HL-60/S4 treated with phorbol 12-myristate 13-acetate at 8.2 ng/mL for 4 days and 3 days (cell line): ENCODE data around the gene VGLL4.

Experiments used
- in situ Hi-C: fragments of 300-500 bp; cut with MboI; formaldehyde crosslinking; loops from 2 replicates; pipeline ENCODE4 v1.15.0; 2022; ENCODE audit warnings: low sequenced_read_pairs

Gene VGLL4

DNA sequence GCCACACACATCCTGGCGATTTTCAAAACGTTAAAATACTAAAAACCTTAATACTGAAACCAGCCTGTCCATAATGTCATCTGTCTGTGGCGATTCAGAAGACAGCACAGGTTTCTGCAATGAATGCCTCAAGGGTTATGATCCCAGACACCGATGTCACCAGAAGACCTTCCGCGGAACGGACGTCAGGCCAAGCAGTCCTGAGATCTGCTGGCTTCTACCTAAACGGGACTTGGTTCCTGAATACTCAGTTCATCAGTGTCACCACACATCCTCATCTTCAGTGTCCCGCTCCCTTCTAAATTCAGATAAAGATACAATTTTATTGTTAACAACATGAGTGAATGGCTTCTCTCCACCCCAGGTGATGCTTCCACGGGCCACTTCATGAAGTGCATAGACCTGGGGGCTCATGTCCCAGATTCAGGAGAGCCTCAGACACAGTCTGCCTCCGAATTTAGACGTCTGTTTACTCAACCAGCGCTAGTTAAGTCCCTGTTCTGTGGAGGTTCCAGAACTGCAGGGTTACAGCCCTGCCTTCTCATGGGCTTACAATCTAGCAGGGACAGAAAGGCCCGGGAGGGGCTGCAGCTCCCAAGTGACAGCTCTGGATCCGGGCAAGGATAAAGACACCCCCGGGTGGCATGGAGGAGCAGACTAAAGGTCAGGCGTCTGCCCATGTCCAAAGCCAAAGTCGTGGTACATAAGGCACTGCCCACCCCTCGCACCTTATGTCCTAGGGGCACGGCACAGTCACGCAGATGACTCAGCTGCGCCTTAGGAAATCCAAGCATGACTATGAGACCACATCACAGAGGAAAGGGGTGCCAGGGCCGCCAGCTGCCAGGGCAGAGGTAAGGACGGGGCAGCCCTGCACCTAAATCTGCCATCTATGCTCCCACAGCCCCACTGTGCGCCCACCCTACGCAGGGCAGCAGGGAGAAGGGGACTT, 75.9 kb downstream of the VGLL4 start:
- in situ Hi-C loops = no loop called here

DNA sequence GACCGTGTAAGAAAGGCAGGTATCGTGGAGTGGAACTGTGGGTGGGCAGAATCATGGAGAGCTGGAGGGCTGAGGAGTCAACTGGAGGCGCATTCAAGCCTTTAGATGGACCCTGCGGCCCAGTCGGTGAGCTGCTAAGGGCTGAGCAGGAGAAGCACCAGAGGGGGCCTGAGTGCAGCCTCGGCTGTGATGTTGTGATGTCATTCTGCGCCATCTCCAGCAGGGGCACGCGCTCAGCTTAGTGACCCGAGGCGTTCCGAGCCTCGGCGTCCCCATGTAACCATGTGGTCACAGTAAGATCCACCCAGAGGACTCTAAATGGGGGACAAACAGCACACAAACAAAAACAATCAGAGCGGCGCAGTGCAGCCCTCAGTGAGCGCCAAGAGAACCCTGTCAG, 76.8 kb downstream of the VGLL4 start:
- in situ Hi-C loops = no loop called here

DNA sequence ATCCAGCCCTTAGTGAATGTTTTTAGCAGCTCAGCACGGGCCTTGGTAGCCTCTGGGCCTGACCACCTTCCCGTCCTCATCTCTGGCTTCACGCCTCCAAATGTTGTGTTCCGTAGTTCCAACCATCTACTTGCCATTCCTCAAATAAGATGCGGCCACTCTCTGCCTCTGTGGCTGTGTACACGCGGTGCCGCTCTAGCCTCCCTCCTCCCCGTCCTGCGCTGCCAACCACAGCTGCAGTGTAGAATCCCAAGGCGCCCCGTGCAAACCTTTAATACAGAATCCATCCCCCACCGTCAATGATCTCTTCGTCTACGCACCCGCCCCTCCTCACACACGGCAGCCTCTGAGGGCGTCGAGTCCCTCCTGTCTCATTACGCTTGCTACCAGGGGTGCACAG, 77.2 kb downstream of the VGLL4 start:
- in situ Hi-C loops = no loop called here

DNA sequence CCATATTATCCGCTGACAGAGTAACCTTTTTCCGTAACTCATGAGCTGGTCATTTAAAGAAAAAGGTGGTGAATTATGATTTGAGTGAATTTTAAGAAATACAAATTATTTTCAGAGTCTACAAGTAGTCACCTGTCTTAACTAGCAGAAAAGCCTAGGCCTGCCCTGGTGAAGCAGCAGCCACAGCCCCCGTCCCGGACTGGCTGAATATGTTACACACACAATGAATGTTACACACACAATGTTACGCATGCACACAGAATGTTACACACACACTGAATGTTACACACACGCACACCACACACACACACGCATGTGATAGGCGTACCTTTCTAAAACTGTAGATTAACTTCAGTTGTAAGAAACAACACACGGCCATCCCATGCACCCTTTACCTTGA, 77.8 kb downstream of the VGLL4 start:
- in situ Hi-C loops = no loop called here

DNA sequence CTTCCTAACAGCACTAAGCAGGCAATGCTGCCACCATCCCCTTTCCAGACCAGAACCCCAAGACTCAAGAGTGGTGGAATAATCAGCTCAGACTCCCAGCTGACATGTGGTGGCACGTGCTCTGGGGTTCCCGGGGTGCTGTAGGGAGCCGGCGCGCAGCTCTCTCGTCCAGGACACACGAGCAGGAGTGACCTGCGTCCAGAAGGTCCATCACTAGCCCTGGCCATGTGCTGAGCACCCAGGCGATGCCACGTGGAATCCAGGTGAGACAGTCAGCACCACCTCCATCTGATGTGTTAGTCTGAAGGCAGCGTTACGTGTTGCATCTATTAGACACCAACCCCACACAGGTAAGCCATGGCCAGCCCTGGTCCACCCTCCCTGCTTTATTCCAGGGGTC, 78.2 kb downstream of the VGLL4 start:
- in situ Hi-C loops = no loop called here

DNA sequence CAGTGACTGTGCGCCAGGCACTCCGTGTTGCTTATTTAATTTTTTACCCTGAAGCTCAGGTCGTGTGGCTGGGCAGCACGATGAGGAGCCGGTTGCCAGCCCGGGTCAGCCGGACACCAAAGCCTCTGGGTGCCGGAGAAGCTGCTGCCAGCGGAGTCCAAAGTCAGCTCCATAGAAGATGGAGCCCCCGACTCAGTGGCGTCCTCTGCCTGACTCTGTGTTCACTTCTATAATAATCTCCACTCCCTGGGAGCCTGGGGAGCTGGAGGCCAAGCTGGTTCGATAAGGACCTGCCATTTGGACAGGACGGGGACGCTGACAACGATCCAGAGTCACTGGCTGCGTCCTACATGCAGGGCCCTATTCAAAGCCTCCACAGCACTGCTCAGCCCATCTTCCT, 78.6 kb downstream of the VGLL4 start:
- in situ Hi-C loops = no loop called here

DNA sequence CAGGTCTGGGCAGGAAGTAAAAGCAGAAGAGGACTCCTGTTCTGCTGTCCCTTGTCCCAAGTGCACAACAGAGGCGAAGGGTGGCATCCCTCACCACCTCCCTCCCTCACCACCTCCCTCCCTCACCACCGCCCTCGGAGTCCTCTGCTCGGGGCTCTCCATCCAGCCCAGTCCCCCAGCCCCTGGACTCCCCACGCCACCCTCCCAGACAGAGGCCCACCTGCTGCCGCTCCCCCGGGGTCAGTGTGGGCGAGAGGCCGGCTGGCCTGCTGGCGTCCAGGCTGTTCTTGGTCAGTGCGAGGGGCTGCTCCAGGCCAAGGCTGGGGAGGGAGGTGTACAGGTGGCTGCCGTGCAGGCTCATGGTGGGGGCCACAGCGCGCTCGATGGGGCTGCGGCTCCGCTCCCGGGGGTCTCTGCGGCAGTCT, 79.1 kb downstream of the VGLL4 start:
- in situ Hi-C loops = no loop called here

DNA sequence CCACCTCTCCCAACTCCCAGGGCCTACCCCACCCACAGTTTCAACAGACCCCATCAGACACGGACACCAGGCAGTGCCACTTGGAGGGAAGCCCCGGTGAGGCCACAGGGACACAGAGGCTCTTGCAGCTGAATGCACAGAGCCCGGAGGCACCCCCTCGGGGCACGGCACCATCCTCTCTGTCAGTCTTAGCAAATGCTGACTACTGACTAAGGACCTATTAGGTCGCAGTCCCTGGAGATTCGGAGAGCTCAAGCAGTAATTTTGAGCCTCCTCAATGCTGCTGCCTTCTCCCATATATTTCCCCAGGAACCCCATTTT, 79.9 kb downstream of the VGLL4 start:
- in situ Hi-C loops = no loop called here

DNA sequence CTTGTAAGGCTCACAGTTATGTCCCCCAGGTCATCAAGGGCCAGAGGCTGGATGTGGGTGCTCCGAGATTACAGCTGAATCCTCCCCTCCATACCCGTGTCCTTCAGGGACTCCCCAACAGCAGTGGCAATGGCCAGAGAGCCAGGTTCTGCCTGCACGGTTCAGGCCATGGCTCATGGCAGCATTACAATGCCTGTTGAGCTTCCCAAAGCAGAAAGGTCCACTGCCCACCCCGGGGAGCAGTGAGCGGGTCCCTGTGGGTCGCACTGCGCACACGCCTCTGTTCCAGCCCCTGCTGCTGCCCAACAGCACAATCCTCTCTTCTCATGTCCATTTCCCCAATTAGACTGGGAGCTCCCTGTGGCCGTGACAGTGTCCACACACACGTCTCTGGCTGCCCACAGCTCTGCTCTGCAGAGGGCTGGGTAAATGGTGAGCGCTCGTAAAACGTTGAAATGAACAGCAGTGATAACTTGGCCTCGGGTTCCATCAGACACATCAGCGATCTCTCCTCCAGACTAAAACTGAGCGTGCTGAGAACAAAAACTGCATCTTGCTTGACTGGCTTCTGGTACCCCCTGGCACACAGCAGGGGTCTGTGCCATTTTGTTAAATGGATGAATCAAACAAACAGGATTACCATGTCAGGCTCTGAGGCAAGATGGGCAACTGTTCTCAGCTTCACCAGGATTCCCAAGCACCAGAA, 80.4 kb downstream of the VGLL4 start:
- in situ Hi-C loops = no loop called here

DNA sequence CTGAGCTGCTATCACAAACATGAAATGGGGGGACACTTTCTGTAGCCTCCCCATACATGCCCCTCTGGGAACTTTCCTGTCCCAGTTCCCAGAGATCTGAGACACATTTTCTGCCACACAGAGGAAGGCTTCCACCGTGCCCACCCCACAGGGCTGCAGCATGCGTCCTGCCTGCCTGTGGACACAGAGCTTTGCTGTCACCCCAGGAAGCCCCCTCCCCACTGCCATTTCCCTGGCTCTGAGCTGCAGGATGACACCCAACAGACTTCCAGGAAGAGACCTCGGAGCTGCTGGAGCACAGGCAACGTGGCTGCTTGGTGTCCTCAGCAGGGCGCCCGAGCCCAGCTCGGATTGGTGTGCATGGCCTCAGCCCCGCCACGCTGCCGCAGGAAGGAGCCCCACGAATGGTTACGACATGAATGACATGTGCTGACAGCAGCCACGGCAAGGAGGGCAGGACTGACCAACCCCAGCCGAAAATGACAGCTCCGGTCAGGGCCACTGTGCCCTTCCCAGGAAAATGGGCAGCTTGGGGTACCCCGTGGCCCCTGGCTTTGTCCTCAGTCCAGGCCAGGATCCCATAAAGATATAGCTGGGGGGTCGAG, 81.3 kb downstream of the VGLL4 start:
- in situ Hi-C loops = no loop called here

DNA sequence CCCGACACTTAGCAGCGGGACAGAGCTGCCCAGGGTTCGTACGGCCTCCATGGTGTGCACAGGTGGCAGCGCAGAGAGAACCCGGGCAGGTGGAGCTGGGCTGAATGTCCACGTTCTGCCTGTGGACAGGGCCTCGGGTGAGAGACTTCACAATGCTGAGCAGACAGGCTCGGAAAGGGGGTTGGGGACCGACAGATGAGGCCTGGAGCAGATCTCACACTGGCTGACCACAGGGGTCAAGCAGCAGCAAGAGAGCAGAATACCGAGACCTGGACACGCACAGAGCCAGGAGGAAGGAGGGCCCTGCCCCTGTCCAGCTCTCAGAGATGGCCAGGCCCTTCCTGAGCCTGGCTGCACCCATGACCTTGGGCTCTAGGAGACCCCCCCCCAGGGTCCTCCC, 83.0 kb downstream of the VGLL4 start:
- in situ Hi-C loops = no loop called here

DNA sequence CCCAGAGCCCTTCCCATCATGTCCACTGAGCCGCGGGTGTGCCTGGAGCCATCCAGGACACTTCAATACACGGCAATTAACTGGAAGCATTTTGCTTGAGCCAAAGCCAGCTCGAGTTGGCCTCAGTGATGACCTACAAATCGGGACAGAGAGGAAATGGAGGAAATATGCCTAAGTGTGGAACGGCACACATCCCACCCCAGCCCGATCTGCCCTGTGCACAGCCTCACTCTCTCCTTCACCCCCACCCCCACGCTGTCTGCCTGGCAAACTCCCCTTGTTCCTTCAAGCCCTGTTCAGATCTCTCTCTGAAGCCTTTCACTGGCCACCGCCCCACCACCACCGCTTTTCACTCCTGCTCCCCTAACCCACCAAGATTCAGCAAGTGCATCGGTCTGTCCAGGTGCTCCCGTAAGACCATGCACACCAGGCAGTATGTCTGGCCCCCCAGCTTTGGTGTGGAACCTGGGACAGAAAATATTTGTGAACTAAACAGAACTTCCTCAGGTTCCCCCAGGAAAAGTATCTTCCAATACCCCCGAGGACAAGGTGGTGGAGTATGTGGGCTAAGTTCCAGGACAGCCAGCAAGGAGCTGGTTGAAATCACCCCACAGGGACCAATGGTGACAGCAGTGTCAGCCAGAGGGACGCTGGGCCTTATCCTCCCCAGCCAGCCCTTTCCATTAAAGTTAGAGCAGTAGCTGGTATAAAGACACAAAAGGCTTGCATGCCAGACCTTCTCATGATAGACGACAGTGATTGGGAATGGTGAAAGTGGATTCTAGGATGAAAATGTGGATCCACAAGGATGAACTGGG, 83.7 kb downstream of the VGLL4 start:
- in situ Hi-C loops = no loop called here

DNA sequence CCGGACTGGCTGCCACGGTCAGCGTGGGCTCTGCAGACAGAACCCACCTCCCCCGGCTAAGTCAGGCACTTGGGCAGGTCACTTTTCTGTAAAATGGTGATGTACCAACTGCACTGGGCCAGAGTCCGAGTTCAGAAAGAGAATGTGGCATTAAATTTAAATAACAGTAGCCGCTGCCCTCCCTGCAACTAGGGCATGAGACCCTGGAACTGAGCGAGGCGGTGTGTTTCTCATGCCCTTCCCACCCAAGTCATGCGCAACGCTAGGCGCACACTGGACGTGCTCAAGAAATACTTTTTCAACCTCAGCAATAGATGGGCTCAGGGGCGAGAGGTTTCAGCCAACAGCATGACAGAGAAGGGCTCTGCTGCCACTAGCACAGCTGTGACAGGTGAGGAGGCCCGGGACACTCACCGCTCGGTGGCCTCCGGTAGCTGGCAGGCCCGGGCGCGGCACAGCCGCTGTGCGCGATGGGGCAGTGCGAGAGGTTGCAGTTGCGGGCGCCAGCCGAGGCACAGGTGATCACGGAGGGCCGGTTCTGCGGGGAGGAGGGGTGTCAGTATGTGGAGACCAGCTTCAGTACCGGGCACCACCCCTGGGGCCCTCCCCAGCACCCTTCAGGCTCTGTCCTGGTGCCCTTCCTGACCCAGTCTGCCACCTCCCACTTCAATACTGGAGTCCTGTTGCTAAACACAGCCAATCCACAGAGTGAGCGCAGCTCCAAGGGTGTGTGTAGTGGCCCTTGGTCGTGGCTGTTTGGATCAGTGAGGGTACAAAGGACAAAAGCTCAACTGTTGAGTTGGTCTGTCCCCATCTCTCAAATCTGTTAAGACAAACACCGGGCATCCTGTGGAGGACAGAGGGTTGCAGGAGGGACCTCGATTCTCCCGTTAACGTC, 84.5 kb downstream of the VGLL4 start:
- in situ Hi-C loops = no loop called here

DNA sequence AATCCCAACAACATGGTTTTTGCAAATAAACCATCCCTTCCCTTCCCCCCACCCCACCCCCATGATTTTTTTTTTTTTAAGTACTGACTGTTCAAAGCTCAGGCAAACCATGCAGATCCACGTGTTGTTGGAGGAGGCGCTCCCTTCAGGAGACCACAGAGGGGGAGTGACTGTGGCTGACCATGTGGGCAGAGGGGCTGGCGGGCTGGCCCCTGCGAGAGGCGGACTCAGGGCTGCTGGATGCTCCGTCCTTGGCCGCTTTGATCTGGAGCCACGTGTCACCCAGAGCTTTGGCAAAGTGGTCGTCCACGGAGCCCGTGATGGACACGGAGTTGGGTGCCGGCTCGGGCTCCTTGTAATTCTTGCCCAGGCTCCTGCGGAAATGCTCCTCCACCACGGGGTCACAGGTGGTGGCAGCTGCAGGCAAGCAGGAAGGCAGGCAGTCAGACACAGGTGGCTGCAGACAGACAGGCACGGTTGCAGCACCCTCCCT, 85.3 kb downstream of the VGLL4 start:
- in situ Hi-C loops = no loop called here

DNA sequence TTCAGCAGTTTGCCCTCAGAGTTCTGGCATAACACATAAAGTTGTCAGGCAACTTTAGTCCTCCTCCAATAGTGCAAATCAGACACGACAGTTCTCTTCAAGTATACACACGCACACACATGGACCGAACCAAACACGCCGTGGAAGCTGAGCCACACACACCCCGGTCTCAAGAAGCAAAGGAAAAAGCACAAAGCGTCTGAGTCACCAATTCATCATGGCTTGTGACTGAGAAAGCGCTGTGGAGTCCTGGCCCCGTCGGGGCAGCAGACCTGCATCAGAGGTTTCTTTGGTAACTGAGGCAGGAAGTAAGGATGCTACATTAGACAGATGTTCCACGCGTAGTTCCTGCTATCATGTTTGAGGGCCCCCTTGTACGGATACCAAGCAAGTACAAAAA, 85.7 kb downstream of the VGLL4 start:
- in situ Hi-C loops = no loop called here

DNA sequence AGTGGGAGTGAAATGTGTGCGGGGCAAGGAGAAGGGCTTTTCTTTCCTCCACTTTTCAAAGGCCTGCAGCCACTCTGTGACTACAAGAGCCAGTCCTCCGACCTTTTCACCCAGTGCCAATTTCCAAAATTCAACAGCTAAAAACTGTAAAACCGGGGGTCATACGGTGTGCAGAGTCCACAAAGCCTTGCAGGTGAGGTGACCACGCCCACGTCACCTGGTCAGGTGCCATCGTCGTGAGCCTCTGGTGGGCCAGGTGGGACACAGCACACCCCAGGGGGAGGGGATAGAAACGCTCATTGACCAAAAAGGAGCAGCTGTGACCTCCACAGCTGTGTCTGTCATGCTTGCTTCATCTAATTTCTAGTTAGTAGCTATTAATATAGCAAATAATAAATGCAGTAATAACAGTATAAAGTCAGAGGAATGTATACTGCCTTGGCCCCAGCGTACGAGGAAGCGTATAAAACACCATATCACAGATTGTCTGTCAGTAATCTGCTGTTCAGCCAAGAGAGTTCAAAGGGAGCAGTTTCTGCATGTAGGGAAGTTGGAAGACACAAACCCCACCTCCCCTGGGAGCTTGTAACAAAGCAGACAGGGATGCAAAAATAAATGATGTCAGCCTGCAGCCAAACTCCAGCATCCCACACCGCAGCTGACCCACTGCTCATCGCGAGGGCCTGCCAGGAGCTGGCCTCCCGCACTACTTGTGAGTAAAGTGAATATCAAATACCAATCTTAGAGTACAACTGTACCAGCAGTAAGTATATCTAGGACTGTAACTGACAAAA, 86.7 kb downstream of the VGLL4 start:
- in situ Hi-C loops = no loop called here

DNA sequence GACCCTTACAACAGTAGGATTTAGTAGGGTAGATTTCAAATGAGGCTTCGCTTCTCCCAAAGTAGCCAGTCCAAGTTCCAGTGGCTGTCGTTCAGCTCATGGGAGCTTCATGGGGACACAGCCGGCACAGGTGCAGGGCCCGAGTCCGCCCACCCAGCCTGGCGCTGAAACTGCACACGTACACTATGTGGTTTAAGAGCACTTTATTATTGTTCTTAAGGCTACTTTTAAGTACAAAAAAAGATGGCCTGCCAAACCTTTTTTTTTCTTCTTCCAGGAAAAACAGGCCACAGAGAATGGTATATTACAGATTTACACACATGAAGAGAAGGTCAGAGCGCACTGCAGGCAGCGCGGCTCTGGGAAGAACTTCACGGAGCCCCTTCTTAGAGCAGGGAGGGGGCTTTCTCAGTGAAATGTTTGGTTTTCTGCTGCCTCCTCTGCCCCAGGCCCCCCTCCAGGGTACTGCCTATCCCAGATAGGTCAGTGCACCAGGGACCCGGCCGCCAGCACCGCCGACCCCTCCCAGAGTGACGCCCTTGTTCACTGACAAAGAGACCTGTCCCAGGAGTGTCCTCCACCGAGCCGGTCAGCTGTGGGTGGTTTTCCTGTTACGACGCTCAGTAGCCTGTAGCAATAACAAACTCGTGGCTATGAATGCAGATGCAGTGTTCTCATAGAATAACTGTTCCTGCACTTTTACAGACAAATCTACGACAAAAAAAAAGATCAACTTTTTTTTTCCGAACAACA, 87.7 kb downstream of the VGLL4 start:
- in situ Hi-C loops = no loop called here

DNA sequence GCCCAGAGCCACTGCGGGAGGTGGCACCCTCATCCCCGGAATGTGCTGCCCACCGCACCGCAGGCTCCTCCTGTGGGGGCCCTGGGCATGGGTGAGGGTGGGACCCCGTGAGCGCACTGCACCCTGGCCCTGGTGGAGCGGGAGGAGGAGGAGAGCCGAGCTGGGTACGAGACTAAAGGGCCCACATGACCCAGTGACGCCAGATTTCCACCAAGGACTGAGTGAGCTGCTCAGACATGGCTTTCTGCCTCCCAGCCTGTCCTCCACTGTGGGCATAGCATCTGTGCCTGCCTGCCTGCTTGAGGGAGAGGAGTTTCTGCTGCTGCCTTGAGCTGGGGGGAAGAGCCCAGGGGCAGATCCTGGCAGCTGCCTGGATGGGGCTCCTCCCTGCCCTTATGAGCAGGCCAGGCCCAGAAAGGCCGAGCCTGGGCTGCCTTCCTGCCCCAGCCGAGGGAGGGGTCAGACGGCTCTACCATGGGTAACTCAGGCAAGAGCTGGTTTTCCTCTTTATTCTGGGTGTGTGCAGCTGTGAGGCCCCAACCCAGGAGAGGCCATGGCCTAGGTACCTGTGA, 88.4 kb downstream of the VGLL4 start:
- in situ Hi-C loops = no loop called here
